ENCODE results near the gene ZBTB24.
"Not testable (repeated sequence)": the region's sequence is repeated elsewhere in the genome, so short reads cannot be mapped to it uniquely, and the experiment has no call there.

The ZBTB24 gene

DNA sequence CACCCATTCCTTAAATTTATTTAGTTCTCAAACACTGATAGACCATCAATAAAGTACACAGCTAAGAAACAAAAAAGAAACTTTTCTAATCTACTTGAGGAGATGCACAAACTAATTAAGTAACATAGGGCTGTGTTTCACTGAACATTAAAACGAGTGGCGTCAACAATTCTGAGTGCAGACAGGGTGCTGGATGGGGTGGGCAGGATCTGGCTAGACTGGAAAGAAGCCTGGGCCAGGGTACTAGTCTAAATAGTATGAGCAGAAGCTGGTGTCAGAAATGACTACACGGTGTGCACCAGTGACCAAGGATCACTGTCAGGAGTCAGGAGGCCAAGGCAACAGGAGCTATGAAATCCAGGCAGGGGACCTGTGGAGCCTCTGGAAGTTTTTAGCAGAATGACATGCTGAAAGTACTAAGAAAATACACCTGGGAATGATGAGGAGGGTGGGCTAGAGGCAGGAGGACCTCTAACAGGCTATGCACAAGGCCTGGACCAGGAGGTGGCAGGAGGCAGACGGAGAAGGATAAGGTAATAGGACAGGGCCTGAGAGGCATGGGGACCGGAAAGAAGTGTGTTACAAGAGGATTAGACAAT is 13.3 kb downstream of the ZBTB24 start:
- DNase-seq: no peak

DNA sequence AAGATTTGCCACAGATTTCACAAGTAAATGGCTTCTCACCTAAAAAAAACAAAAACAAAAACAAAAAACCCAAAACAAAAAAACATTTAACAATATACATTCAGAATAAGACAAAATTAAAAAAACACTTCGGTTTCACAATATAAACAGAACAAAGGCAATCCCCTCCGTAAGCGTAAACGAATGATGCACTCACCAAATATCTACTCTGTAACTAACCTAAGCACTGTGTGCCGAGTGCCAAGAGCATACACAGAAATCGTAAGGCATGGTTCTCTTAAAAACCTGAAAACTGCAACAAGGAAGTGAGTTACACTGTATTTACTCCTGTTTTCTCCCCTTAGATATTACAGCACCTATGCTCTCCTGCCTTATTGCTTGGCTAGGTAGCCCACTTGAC is 15.3 kb downstream of the ZBTB24 start:
- DNase-seq: no peak

DNA sequence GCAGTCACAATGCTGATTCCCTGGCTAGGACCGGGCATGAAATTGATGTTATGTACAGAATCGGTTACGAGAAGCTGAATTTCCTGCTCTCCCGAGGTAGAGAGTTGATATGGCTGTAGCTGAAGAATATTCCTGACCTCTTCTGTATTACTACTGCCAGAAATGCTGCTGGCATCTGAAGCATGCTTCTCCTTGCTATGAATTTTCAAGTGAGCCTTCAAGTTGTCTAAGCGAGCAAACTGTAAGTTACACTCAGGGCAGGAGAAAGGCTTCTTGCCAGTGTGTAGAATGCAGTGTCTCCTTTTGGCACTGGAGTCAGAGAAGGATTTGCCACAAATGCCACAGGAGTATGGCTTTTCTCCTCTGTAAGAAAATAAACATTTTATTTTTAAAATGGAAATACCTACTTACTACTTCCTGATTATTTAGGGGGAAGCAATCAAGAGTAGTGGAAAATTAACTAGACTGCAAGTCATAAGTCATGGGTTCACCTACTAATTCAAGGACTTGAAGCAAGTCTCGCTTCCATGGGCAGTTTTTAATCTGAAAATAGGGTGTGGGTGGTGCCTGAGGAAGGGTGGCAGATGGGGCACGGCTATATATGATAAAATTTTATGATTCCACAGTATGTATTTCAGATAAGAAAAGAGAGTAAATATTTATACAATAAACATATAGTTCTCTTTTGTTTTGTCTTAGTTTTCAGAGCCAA is 16.7 kb downstream of the ZBTB24 start:
- DNase-seq: no peak

DNA sequence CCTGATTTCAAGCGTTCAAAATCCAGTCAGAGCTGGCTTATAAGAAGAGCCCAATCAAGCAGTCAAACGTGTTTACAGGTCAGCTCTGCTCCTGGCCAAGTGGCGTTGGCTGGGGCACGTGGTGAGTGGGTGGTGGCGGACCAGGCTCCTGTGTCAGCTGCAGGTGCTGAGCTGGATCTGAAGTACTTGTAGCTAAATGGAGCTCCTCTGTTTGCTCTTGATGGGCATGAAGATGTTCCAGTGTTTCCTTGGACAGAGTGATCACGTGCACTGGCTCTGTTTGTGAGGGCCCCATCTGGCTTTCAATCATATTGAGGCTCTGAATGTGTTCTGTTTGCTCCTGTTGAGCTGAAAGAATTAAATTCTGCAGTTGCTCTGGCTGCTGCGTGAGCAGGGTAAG is 17.2 kb downstream of the ZBTB24 start:
- DNase-seq: no peak

DNA sequence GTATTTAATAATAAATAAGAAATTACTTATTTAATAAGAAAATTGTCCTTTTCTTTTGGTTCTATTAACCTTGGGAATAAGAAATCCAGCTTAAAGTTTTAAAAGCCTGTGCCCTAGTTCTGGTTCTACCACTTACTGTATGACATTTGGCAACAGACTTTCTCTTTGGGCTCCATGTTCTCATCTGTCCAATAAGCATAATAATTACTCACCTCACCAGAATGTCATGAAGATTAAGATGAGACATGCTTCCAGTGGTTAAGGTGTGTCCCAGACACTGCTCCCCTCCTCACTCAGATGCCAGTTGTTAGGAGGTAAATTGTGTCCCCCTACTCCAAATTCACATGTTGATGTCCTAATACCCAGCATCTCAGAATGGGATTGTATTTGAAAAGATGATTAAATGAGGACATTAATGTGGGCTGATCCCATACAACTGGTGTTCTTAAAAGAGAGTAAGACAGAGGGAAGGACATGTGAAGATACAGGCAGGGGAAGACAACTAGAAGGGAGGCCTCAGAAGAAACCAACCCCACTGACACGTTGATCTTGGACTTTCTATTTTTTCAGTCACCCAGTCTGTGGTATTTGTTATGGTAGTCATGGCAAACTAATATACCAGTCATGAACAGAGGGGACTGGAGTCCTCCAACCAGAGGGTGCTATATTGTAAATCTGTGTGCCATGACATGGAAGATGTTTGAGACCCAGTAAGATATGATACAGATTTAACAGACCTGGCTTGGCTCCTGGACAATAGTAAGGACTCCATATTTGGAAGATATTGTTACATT is 21.1 kb downstream of the ZBTB24 start:
- no peak for DNase-seq

DNA sequence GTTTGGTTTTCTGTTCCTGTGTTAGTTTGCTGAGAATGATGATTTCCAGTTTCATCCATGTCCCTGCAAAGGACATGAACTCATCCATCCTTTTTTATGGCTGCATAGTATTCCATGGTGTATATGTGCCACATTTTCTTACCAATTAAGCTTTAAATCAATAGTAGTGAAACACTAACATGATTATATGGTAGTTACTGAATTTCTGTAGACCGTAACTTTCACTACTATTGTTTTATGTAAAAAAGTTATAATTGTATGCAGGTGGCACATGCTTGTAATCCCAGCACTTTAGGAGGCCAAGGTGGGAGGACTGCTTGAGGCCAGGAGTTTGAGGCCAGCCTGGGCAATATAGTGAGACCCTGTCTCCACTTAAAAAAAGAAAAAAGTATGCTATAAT is 21.8 kb downstream of the ZBTB24 start:
- DNase-seq: not testable (repeated sequence)

DNA sequence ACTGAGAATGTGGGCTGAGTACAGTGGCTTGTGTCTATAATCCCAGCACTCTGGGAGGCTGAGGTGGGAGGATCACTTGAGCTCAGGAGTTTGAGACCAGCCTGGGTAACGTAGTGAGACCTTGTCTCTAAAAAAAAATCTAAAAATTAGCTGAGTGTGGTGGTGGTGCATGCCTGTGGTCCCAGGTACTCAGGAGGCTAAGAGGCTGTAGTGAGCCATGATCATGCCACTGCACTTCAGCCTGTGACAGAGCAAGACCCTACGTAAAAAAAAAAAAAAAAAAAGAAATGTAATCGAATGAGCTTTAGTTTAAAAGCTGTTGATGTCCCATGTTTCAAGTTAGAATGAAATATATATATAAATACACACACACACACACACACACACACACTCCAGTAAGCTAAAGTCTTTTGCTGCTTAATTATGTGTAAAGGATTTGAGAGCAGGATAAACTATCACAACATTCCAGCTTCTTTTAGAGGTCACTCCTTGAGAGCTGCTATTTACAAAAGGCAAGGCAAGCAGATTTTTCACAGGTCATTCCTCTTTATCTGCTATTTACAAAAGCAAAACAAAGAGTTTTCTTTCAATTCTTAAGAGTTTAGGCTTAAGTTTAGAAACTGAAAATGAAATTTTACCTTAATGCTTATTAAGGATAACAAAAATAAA is 22.7 kb downstream of the ZBTB24 start:
- no peak for DNase-seq

DNA sequence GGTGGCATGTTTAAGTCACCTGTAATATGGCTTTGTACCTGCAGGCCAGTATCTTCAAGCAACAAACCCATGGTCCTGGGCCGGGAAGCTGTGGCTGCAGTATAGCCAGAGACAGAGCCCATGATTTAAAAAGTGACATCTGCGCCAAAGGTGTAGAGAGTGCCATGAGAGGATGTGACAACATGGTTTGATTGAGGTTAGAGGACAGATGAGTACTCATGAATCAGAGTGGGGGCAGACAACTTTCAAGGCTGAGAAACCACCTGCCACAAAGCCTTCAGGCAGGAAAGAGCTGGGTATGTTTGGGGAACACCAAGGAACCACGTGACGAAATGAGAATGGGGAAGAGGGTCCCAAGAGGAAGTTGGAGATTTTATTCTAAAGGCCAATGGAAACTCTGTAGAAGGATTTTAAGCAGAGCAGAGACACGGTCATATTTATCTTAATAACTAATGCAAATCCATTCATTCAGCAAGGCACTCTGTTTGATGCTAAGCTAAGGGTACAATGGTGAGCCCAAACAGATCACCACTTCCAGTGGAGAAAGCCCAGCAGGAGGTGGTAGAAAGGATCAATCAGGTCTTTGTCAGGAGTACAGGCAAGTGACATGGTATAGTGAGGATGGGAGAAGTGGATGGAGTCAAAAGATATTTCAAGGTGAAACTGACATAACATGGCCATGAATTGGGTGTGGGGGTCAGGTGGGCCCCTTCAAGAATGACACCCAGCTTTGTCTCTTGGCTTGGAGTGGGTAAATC is 24.1 kb downstream of the ZBTB24 start:
- DNase-seq: no peak

DNA sequence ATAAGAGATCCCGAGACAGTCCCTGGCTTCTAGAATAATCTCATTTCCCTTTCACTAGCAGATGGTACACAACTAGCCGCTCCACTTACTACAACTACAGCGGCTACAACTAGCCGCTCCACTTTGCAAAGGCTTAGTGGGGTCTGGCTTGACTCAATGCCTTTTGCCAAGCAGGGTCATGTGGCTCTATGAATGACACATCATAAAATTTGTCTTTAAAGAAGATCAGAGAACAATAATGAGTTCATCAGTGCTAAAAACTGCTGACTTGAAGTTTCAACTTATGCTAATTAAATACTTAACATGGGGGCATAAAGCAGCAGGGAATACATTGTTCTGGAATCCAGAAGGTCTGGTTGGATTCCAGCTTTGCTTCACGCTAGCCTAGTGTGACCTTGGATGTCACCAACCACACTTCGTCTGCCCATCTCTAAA is 25.4 kb downstream of the ZBTB24 start:
- no peak for DNase-seq

DNA sequence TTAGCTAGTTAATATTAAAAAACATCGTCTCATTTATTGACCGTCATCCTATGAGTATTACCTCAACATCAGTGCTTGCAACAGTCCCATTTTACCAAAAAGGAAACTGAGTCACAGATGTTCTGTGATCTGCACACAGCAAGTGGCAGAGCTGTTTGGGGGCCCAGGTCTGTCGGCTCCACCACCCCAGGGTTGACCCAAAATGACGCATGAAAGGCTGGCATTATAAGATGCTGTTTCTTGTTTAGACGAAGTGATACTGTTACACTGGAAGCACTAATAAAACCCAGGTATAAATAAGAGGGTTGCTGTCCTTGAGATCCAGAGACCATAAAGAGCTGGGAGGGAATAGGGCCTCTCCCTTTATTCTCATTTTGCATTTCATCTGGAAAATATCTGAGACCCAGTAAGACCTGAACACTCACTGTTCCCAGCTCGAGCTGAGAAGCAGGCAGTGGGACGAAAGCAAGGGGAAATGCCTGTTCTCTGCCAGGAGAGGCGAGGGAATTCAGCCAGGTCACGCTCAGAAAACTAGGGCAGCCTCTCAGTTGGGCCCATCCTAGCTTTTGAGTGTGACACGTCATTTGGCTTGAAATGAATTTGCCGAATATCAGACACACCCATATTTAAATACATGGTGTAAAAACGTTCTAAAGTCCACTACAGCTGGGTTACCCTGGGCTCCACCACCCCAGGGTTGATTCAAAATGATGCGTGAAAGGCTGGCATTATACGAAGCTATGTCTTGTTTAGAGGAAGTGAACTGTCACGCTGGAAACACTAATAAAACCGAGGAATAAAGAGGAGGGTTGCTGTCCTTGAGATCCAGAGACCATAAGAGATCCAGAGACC is 26.1 kb downstream of the ZBTB24 start:
- no peak for DNase-seq

DNA sequence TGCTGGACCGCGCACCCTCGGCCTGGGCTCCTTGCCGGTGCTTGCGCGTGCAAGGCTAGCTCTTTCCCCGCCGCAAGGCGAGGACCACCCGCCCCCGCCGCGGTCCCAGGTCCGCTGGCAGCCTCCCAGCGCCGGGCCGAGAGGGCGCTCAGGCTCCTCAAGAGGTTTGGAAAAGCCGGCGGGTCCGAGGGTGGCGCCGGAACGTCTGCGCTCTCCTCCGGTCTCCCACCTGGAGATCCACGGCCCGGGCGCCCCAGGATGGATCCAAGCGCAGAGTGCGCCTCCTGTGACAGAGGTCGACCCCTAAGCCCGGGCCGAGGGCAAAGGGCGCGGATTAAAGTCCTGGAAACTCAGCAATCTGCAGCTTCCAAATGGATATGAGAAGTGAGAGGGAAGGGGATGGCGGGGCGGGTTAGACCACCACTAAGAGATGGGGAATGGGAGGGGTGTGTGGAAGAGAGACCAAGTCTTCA is 26.9 kb downstream of the ZBTB24 start:
- DNase-seq: no peak

DNA sequence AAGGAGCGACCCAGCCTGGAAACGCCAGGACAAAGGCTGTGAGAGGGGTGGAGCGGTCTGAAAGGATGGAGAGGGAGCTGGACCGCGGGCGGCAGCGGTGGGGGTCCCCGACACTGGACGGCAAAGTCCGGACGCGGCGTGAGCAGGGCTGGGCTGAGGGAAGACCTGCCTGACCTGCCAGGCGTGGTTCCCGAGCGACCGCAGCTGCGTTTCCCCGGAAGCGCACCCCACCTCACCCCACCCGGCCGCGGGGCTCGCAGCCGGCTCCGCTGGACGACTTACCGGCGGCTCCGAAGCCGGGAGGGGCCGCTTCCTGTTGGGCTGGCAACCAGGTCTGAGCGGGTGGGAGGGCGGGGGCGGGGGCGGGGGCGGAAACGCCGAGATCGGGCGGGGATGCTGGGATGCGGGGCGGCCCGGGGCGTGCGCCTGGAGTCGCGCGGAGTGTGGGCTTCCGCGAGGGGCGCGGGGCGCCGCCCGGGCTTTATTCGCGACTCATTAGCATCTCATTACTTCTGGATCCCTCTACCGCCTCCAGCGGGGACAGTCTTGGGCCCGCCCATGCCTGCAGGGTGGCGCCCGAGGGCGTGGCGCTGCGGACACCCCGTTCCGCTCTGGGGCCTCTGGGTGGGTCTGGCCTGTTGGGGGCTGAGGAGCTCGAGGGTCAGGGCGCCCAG is 27.4 kb downstream of the ZBTB24 start, which contains the start of gene MICAL1:
TSS of gene MICAL1 (minus strand) at position 336 of the 674 bp plus-strand sequence. CDS start 1,576 bp downstream, outside the sequence.
- DNase-seq: peak; percentile 36 to 40

DNA sequence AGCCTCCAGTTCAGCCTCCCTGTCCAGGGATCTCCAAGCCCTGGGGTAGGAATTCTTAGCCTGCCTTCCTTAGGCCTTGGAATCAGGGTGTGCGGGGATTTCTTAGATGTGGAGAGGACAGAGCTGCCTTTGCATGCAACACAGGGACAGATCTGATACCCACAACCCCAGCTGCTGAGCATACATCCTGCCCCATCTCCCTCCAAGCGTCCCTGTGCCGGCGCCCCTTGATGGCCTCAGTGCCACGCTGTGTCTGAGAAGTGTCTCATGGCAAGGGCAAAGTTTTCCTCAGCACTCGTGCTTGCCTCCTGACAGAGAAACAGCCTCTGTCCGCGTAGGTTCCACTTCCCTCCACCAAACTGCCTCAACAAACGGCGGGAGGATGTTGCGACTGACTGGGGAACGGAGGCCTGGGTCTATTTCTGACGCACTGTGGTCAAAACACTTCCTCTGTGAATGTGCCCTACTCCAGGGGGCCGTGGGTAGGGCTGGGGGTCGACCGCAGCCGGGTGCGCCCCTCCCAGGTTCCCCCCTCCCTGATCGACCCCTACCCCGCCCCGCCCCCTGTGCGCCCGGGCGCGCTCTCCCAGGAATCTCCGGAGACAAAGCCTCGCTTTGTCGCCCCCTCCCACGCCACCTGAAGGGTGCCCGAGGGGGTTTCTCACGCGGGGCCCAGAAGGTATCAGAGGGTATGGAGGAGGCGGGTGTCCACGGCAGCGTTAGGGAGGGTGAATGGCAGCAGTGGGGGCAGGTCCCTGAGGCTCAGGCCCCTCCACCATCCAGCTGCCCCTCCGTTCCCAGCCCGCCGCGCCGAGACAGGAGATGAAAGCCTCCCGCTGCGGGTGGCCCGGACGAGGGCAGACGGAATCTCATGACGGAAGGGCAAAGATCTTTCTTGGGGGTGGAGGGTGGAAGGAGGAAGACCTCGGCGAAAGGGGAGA is 28.3 kb downstream of the ZBTB24 start:
- no peak for DNase-seq

DNA sequence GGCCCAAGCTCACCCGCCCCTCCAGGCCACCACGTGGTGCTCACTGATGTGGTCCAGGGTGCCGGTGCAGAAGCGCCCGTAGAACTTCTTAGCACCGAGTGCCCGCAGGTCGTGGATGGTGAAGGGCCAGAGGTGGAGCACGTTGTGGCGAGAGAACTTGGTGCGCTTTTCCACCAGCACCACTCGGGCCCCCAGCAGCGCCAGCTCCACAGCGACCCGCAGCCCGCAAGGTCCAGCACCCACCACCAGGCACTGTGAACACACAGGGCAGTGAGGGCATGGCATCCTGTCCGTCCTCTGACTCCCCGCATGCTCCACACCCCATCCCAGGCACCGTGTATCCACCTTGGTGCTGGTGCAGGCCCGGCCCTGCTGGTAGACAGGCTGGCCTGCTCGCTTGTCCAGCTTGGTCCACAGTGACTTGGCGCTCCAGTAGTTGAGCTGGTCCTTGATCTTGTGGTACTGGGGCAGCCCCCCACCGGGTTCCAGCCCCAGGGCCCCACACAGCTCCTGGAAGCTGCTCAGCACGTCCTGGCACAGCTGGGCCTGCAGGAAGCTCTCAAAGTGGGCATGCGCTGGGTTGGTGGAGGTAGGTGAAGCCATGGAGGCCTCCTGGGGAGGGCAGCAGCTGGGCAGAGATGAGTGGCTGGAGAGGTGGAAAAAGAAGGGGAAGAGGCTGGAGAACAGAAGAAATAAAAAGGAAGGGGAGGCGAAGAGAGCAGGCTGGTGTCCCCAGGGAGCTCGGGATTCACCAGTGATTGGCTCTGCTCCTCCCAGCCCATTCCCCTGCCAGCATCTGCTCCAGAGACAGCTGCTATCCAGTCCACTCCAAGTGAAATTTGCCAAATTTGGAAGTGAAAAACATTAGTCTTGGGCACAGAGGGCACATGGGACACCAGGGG is 29.2 kb downstream of the ZBTB24 start:
- DNase-seq: no peak

DNA sequence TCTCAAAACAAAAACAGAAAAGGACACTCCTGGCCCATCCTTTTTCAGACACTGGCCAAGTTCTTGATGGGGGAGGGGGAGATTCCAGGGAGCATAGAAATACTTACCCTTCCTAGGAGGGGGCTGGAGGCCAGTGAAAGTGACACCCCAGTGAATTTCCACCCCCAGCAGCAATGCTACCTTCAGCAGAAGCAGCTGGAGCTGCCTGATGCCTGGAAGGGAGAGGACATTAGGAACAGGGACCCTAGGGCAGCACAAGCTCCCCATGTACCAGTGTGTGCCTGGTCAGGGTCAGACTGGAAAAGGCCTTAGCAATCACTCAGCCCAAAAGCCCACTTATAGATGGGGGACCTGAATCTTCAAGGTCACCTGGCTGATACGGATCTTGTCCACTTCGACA is 29.9 kb downstream of the ZBTB24 start:
- no peak for DNase-seq

DNA sequence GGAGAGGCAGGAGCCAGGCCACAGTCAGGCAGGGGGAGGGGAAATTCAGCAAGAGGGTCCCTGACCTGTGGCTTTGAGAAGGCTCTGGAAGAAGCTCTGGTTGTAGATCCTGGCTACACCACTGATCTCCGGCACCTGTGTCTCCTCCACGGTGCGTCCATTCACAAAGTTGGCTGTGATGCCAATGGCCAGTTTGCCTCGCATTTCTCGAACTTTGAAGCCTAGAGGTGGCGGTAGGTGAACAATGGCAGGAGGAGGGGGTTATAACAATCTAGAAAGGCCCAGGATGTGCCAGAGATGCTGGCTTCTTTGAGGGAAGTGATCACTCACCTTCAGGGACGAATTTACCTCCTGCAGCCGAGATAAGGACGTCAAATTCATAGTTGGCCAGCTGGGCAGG is 30.8 kb downstream of the ZBTB24 start:
- DNase-seq: no peak

DNA sequence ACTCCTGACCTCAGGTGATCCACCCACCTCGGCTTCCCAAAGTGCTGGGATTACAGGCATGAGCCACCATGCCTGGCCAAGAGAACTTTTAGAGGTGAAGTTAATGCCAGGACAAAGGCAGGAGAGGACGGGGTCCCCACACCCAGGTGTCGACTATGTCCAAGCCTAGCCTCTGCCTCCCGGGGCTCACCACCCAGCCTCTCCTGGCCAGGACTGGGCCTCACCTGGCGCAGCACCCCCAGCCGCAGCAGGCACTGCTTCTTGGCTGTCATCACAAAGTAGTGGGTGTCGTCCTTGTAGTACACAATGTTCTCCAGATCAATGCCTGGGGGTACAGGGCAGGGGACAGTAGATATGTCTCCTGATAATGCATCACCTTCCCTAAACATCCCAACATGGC is 31.6 kb downstream of the ZBTB24 start:
- DNase-seq: no peak

DNA sequence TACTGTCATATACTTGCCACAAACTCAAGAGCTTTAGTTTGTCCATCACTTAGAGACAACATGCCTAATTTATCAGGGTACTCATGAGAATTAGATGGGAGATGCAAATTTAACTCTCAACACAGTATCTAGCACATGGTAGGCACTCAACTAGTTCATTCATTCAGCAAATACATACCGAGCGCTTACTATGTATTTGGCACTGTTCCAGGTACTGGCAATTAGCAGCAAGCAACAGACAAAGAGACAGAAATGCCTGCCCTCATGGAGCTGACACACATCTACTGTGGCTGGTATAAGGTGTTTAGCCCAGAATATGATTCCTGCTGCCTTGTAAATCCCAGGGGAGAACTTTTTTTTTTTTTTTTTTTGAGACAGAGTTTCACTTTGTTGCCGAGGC is 32.2 kb downstream of the ZBTB24 start:
- DNase-seq: no peak

Data from NCI-H2081 (cell line).